ENCODE results near the gene CHMP1A. TPM values are rescaled to one million over a fixed set of nuclear protein-coding genes. Genes with fewer than 3 reads are reported as not detected.

Gene CHMP1A
- total and polyA plus RNA-seq, 2 donors (not counting 1 experiment from before 2014, with no cell fraction given): 61.0 to 66.2 TPM

- Histone ChIP-seq H3K9me3 (ENCODE audit: control insufficient read depth, insufficient read depth, low read depth, low read length) (no peaks in the 10 kb centered on the region), H2AFZ (ENCODE audit: low read length) (no peak overlapping the region), H3K27ac (ENCODE audit: insufficient read depth, low read length) (no peak overlapping the region), H3K79me2 (ENCODE audit: control insufficient read depth, insufficient read depth, low read length) (no peaks in the 10 kb centered on the region), H3K4me1 (ENCODE audit: control insufficient read depth, extremely low read depth, insufficient read depth, low read length) (no peaks in the 10 kb centered on the region), H3K36me3 (ENCODE audit: control insufficient read depth, insufficient read depth, low read length) (no peaks in the 10 kb centered on the region), H3K27me3 (ENCODE audit: control insufficient read depth, insufficient read depth, low read length) (no peaks in the 10 kb centered on the region), H3K4me3 (replicated peaks in 1 of 4; ENCODE audit: control extremely low read depth in 1 of 4, insufficient read depth in 1 of 4, low read depth in 3 of 4, low read length in 4 of 4) (no peak overlapping the region), H3K4me2 (ENCODE audit: extremely low read depth, insufficient read depth, low read length) (no peak overlapping the region), H4K20me1 (ENCODE audit: control insufficient read depth, extremely low read depth, insufficient read depth, low read length) (no peaks in the 10 kb centered on the region), H3K9ac (ENCODE audit: insufficient read depth, low read length) (no peak overlapping the region)
- TF ChIP-seq, protein P1, sequence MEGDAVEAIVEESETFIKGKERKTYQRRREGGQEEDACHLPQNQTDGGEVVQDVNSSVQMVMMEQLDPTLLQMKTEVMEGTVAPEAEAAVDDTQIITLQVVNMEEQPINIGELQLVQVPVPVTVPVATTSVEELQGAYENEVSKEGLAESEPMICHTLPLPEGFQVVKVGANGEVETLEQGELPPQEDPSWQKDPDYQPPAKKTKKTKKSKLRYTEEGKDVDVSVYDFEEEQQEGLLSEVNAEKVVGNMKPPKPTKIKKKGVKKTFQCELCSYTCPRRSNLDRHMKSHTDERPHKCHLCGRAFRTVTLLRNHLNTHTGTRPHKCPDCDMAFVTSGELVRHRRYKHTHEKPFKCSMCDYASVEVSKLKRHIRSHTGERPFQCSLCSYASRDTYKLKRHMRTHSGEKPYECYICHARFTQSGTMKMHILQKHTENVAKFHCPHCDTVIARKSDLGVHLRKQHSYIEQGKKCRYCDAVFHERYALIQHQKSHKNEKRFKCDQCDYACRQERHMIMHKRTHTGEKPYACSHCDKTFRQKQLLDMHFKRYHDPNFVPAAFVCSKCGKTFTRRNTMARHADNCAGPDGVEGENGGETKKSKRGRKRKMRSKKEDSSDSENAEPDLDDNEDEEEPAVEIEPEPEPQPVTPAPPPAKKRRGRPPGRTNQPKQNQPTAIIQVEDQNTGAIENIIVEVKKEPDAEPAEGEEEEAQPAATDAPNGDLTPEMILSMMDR (conservative IDR thresholded peaks at IDR 0.05 in 1 of 2, IDR thresholded peaks at IDR 0.05 in 1 of 2; ENCODE audit: low read depth in 1 of 2, low read length in 2 of 2): no peak
- TF ChIP-seq EZH2 (IDR thresholded peaks at IDR 0.05; ENCODE audit: low read length, missing control alignments): no peak
- no peak for DNase-seq (ENCODE audit: low read depth in 2 of 2)
Observed at GRCh38 chr16:89615176-89615575, 42.3 kb downstream of the CHMP1A start.

- no peaks in the 10 kb centered on the region for H3K79me2 ChIP-seq (ENCODE audit: control insufficient read depth, insufficient read depth, low read length)
- TF ChIP-seq EZH2 (IDR thresholded peaks at IDR 0.05; ENCODE audit: low read length, missing control alignments): no peak
- TF ChIP-seq, protein P1 (conservative IDR thresholded peaks at IDR 0.05 in 1 of 2, IDR thresholded peaks at IDR 0.05 in 1 of 2; ENCODE audit: low read depth in 1 of 2, low read length in 2 of 2): no peak
- DNase-seq (ENCODE audit: low read depth in 2 of 2): no peak
Observed at GRCh38 chr16:89613954-89614459, 43.5 kb downstream of the CHMP1A start.

GRCh38 chr16:89613231-89613953, 44.1 kb downstream of the CHMP1A start, which contains the start of gene DPEP1:
DPEP1 (plus strand) TSS chr16:89613642; CDS start chr16:89630411, 16,769 bp downstream.
- Histone ChIP-seq H3K4me1 (ENCODE audit: control insufficient read depth, extremely low read depth, insufficient read depth, low read length) (no peaks in the 10 kb centered on the region), H3K4me2 (ENCODE audit: extremely low read depth, insufficient read depth, low read length) (no peak within 1 kb of the TSS), H3K9me3 (ENCODE audit: control insufficient read depth, insufficient read depth, low read depth, low read length) (no peaks in the 10 kb centered on the region), H3K27ac (ENCODE audit: insufficient read depth, low read length) (no peak within 1 kb of the TSS), H3K27me3 (ENCODE audit: control insufficient read depth, insufficient read depth, low read length) (no peaks in the 10 kb centered on the region), H4K20me1 (ENCODE audit: control insufficient read depth, extremely low read depth, insufficient read depth, low read length) (no peaks in the 10 kb centered on the region), H3K36me3 (ENCODE audit: control insufficient read depth, insufficient read depth, low read length) (no peaks in the 10 kb centered on the region), H3K79me2 (ENCODE audit: control insufficient read depth, insufficient read depth, low read length) (no peaks in the 10 kb centered on the region), H3K9ac (ENCODE audit: insufficient read depth, low read length) (no peak within 1 kb of the TSS), H2AFZ (ENCODE audit: low read length) (no peak within 1 kb of the TSS), H3K4me3 (replicated peaks in 1 of 4; ENCODE audit: control extremely low read depth in 1 of 4, insufficient read depth in 1 of 4, low read depth in 3 of 4, low read length in 4 of 4) (no peak within 1 kb of the TSS)
- no peak for TF ChIP-seq EZH2 (IDR thresholded peaks at IDR 0.05; ENCODE audit: low read length, missing control alignments)
- TF ChIP-seq, protein P1 (conservative IDR thresholded peaks at IDR 0.05 in 1 of 2, IDR thresholded peaks at IDR 0.05 in 1 of 2; ENCODE audit: low read depth in 1 of 2, low read length in 2 of 2): no peak
- DNase-seq (ENCODE audit: low read depth in 2 of 2): no peak

More at GRCh38 chr16:89613954-89614459, 43.5 kb downstream of the CHMP1A start:
- H3K9ac ChIP-seq (ENCODE audit: insufficient read depth, low read length): no peak overlapping the region
- no peaks in the 10 kb centered on the region for H3K36me3 ChIP-seq (ENCODE audit: control insufficient read depth, insufficient read depth, low read length)
- no peak overlapping the region for H2AFZ ChIP-seq (ENCODE audit: low read length)
- H3K4me1 ChIP-seq (ENCODE audit: control insufficient read depth, extremely low read depth, insufficient read depth, low read length): no peaks in the 10 kb centered on the region
- no peak overlapping the region for H3K4me2 ChIP-seq (ENCODE audit: extremely low read depth, insufficient read depth, low read length)
- H3K27me3 ChIP-seq (ENCODE audit: control insufficient read depth, insufficient read depth, low read length): no peaks in the 10 kb centered on the region
- no peak overlapping the region for H3K27ac ChIP-seq (ENCODE audit: insufficient read depth, low read length)
- H4K20me1 ChIP-seq (ENCODE audit: control insufficient read depth, extremely low read depth, insufficient read depth, low read length): no peaks in the 10 kb centered on the region
- H3K4me3 ChIP-seq (replicated peaks in 1 of 4; ENCODE audit: control extremely low read depth in 1 of 4, insufficient read depth in 1 of 4, low read depth in 3 of 4, low read length in 4 of 4): no peak overlapping the region
- H3K9me3 ChIP-seq (ENCODE audit: control insufficient read depth, insufficient read depth, low read depth, low read length): no peaks in the 10 kb centered on the region
